HG03469 (cell line): ENCODE data around the gene LTBP3.

Source experiments
- ATAC-seq: cut with Tn5 transposase; IDR thresholded peaks from one replicate; pipeline ENCODE4 v1.9.1; 2021; ENCODE audit warnings: mild to moderate bottlenecking, moderate library complexity, moderate number of reproducible peaks; ENCODE audit not compliant: unreplicated experiment

The LTBP3 gene

DNA sequence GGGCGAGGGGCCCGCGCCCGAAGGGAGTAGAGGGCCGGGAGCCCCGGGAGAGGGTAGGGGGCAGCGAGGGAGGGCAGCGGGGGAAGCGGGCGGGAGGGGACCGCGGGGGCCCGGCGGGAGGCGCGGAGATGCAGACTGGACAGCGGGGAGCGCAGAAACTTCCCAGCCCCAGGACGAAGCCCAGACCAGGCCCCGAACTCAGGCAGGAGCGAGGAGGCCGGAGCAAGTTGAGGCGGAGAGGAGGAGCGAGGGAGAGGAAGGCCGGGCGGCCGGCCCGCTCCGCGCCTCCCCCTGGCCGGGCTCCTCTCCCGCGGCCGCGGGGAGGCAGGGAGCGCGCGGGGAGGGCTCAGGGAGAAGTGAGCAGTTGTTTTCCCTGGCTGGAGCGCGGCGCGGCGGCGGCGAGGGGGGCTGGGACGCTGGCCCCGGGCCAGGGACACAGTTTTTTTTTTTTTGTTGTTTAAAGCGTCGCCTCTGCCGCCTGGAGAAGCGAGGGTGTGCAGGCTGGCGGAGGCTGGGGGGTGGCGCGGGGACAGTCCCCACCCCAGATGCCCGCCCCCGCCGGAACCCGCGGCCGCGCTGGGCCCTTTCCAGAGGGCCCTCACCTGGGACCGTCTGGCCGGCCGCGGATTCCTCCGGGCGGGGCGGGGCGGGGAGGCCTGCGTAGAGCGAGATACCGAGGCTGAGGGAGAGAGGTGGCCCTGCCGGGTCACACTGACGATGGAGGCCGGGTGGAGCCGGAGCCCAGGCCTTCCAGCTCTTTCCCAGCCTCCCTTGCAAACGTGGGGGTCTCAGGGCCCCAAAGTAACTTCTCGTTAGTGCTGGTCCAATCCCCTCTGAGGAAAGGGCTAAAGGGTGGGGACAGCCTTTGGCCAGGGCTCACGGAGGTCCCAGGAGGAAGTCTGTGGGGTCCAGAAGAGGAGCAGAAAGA, at the start of gene LTBP3:
Gene LTBP3 (minus strand): TSS at position 358 of the 928 bp plus-strand sequence. CDS start 400 bp downstream, outside the sequence.
- no peak for ATAC-seq

- ATAC-seq: no peak
Measured at GRCh38 chr11:65606876-65607613, 48.9 kb upstream of the LTBP3 start.

GRCh38 chr11:65604258-65604657, 46.1 kb upstream of the LTBP3 start:
- ATAC-seq: no peak

- no peak for ATAC-seq
Measured at GRCh38 chr11:65599955-65600246, 41.7 kb upstream of the LTBP3 start.

DNA sequence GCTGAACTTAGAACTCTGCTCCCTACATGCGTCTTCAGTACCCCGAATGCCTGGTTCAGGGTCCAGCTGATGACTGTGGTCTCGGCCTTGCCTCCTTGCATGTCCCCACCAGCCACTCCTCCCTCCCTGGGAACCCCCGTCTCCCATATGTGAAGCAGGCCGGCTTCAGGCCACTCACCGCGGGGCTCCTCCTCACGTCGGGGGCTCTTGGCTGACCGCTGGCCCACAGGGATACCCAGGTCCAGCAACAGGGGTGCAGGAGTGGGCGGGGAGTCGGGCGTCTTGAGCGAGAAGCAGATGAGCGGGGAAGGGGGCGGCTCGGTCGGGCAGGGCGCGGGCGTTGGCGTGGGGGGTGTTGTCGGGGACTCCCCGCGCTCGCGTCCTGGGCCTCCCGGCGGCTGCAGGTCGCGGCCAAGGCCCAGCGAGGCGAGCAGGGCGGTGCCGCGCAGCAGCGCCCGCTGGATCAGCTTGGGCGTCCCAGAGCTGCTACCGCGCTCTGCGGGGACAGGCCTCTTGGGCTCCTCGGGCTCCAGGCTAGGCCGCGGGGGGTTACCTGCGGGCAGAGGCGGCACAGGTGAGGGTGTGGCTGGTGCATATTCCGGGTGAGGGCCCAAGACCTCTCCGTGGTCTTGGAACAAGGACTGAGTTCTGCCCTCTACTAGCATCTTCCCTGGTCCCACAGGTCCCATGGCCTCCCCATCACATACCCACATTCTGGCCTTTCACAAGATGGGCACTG, 41.2 kb upstream of the LTBP3 start:
- ATAC-seq: no peak

DNA sequence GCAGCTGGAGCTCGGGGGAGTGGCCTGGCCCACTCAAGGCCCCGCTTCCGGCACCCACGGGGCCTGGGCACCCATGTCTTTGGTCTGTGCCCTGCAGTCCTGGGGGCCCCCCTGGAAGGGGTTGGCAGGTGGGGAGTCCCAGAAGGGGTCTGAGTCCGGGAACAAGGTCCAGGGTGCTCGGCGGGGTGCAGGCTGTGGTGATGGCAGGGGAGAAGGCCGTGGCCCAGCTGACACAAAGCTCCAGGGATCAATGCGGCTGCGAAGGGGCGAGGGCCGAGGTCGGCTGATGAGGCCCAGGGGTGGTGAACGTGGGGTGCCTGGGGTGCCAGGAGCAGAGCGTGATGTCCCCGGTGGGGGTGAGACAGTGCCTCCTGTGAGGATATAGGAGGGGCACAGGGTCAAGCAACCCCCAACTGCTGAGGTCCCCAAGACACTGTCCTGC, 40.1 kb upstream of the LTBP3 start:
- ATAC-seq: no peak

- ATAC-seq: no peak
Measured at GRCh38 chr11:65596520-65596919, 38.4 kb upstream of the LTBP3 start.

- ATAC-seq: no peak
Measured at GRCh38 chr11:65595543-65596281, 37.6 kb upstream of the LTBP3 start, which contains the start of gene KCNK7. Gene KCNK7, minus strand, starts transcription at chr11:65595800. Its CDS starts 28 bp downstream, at chr11:65595772.

DNA sequence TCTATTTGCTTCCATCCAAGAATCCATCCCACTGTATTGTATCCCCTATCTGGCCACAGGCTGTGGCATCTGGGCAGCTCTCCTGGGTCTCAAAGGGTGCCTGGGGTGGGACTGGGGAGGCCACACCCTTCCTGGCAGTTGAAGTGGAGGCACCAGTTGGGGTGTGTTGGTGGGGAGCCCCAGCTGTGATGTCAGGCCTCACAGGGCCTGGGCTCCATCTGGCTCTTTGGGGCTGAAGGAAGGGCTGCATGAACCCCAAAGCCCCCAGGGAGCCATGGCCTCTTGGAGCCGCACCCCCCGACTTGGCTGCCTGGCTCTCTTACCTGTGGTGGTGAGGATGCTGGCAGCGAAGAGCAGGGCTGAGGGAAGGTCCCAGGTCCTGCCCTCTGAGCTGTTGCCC, 37.0 kb upstream of the LTBP3 start:
- no peak for ATAC-seq

DNA sequence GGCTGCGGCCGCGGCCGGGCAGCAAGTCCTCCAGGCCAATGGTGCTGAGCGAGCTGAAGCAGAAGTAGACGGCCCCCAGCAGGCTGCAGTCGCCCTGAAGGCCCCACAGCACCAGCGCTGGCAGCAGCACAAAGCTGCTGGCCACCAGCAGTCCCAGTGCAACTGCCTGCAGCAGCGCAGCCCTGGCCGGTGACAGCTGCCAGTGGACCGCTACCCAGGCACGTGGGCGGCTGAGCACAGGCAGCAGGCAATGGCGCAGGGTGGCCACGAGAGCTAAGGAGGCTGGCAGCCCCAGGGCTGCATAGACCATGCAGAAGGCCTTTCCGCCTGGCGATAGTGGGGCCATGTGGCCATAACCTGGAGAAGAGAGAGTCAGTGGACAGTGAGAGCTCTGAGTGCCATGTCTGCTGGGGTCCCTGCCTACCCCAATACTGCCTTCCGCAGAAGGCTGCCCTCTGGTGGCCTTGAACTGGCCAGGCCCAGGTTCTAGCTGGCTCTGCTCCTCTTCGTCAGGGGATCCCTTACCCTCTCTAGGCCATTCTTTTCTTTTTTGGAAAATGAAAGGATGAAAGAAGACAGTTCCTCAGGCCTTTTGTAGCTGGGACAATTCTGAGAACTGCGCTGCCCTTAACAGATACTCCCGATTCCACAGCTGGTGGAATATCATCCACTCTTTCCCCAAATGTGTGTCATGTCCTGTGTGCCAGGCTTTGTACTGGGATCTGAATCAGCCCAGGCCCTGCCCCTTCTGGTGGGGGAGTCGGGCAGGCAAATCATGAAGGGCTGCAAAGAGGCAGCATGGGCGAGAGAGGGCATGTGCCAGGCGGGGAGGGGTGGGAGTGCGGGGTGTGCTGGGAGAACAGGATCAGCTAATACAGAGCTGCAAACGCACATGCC, 35.6 kb upstream of the LTBP3 start:
- no peak for ATAC-seq

DNA sequence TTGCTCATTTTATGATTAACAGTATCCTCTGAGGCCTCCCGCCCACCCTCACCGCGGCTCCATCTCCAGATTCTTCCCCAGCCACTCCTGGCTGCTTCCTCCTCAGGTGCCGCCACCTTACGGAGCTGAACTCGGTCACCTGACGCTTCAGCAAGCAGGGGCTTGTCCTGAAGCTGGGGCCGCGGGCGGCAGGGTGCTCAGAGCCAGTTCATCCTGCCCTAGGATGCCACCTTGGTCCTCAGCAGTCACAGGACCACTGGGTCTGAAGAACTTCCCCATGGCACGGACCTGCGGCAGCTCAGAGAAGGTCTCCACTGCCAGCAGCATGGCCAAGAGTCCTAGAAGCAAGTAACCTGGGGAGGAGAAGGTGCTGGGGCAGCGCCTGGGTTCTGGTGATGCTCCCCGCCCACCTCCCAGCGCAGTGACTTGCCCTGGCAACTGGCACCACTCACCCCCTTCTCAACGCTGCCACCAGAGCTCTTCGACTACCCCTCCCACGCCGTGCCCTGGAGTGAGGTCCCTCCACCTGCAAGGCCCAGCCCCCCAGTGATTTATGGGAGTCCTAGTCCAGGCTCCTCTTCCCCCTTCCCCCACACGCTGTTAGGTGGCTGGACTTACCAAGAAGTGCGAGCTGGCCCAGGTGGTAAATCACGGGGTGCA, 34.8 kb upstream of the LTBP3 start:
- ATAC-seq: no peak

GRCh38 chr11:65591939-65592857, 34.0 kb upstream of the LTBP3 start:
- no peak for ATAC-seq

GRCh38 chr11:65590240-65590738, 32.1 kb upstream of the LTBP3 start:
- ATAC-seq: no peak

DNA sequence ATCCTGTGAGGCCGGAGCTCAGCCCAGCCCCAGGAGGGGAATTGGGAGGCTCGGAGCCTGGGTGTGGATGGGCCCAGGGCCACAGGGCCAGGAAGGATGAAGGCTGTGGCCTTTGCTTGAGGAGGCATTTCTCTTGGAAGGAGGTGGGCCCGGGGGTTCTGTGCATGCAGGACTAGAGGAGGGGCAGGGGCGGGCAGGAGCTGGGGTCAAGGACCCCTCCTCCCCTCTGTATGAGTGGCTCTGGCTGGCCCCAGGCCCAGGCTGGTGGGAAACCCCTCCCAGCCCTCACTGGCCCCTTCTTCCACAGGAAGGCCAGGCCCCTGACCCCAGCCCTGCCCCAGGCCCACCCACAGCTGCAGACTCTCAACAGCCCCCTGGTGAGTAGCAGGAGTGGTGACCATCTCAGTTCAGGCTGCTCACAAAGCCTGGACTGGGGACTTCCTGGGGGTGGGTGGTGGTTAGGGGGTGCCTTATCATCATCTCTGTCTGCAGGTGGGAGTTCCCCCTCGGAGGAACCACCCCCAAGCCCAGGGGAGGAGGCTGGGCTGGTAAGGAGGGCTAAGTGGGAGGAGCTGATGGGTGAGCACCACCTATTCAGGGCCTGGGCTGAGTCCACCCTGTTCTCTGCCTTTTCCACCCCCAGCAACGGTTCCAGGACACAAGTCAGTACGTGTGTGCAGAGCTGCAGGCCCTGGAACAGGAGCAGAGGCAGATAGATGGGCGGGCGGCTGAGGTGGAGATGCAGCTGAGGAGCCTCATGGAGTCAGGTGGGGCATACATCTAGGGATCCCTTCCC, 31.5 kb upstream of the LTBP3 start:
- ATAC-seq: no peak

- peak; percentile 44 for ATAC-seq
Measured at GRCh38 chr11:65588199-65589054, 30.3 kb upstream of the LTBP3 start.

DNA sequence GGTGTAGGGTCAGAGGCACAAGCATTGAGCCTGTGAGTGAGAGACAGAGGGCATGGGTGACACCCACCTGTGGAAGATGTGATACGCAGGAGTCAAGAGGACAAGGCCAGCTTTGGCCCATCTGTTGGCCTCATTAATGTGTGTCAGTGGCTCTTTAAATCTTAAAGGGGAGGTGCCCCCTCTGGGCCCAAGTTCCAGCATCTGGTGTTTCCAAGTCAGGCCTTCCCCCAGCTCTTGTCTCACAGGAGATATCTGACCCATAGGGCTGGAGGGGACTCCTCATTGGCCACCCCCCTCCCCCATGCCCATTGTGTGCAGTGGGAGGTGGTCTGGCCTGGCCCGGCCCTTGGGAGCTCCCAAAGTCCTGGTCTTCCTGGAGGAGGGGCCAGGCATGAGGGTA, 28.5 kb upstream of the LTBP3 start:
- no peak for ATAC-seq
